IPS-20b (cell line): ENCODE data around the gene BICD2.

Experiments used
- H3K27ac ChIP-seq: one replicate; pipeline ENCODE4 v1.5.1; 2013; ENCODE audit warnings: low read length
- H3K27me3 ChIP-seq: 2 replicates; pipeline ENCODE4 v1.6.1; 2013; ENCODE audit warnings: mild to moderate bottlenecking, low read length, inconsistent platforms; ENCODE audit not compliant: insufficient read depth
- H3K36me3 ChIP-seq: 2 replicates; pipeline ENCODE4 v1.6.1; 2013; ENCODE audit warnings: low read depth, mild to moderate bottlenecking, inconsistent platforms, low read length, moderate library complexity; ENCODE audit not compliant: insufficient read depth
- H3K4me1 ChIP-seq: 2 replicates; pipeline ENCODE4 v1.6.1; 2013; ENCODE audit warnings: mild to moderate bottlenecking, control low read depth, inconsistent platforms, low read length, moderate library complexity; ENCODE audit not compliant: insufficient read depth
- H3K4me3 ChIP-seq: 2 replicates; pipeline ENCODE4 v1.5.1; 2013; ENCODE audit warnings: mild to moderate bottlenecking, low read length, inconsistent platforms
- H3K9ac ChIP-seq: 2 replicates; pipeline ENCODE4 v1.6.1; 2013; ENCODE audit warnings: low read depth, mild to moderate bottlenecking, inconsistent platforms, low read length, moderate library complexity
- H3K9me3 ChIP-seq: 2 replicates; pipeline ENCODE4 v1.6.1; 2013; ENCODE audit warnings: mild to moderate bottlenecking, low read depth, low read length, inconsistent platforms; ENCODE audit not compliant: insufficient read depth

BICD2 gene

DNA sequence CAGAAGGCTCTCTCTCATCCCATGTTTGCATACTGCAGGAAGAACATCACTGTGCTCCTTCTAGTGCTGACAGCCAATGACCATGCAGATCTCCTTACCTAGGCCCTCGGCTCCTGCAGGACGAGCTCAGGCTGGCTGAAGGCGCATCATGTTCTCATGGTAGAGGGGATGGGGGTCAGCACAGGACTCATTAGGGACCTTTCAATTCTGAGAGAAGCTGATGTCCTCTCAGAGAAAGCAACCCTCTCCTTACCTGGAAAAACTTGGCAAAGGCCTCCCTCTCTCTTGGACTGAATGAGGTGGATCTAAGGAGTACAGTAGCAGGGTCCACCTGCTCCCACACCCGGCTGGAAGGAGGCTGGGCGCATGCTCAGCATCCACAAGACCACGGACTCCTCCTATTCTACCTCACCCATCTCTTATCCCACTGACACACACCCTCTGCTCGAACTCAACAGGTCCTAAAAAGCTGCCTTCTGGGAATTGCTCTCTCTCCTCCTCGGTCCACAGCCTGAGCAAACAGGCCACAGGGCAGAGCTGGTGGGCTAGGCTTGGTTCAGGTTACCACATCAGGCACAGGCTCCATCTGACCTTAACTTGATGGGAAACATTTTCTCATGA, 97.6 kb downstream of the BICD2 start:
- H3K4me3 ChIP-seq, result no peak overlapping the region
- no peaks in the 10 kb centered on the region for H3K27me3 ChIP-seq
- no peak overlapping the region for H3K9ac ChIP-seq
- H3K36me3 ChIP-seq, result peaks cover 13% of the 10 kb centered on the region; the same call in 1 of the 2 replicates
- no peaks in the 10 kb centered on the region for H3K9me3 ChIP-seq
- no peak overlapping the region for H3K27ac ChIP-seq
- peaks cover 9% of the 10 kb centered on the region; the same call in 1 of the 2 replicates for H3K4me1 ChIP-seq

DNA sequence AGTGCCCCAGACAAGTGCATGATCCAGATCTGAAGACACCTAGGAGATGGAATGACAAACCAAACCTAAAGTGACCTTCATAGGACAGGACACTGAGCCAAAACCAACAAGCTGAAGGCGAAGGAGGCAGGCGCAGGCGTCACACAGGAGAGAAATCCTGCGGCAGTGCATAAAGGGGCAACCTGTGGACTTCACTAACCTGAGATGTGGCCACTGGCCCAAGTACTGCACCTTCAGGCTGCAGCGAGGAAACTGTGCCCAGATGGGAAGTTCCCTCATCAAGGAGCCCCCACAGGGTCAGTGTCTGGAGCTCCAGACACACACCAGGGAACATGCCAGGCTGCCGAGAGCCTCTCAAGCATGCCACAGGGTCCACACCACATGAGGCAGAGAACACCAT, 98.4 kb downstream of the BICD2 start:
- Histone ChIP-seq H3K4me3 (no peak overlapping the region), H3K27me3 (no peaks in the 10 kb centered on the region), H3K4me1 (peaks cover 9% of the 10 kb centered on the region; the same call in 1 of the 2 replicates), H3K9ac (no peak overlapping the region), H3K9me3 (no peaks in the 10 kb centered on the region), H3K27ac (no peak overlapping the region), H3K36me3 (peaks cover 13% of the 10 kb centered on the region; the same call in 1 of the 2 replicates)

DNA sequence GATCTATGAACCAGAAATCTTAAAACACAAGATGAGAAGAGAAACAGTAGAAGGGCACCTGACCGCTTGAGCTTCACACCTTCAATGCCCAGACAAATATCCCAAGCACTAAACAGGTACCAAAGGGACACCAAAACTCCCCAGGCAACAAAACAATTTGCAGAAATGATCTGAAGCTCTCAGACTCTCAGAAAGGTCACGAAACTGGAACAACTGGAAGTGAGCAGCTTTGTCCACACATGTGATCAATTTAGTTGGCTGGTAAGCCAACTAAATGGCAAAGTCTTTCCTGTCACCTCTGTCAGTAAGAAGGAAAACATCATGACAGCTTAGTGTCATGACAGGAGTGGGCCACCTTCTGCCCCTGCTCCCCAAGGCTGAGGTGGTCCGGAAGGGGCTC, 98.8 kb downstream of the BICD2 start:
- Histone ChIP-seq H3K4me3 (no peak overlapping the region), H3K4me1 (peaks cover 9% of the 10 kb centered on the region; the same call in 1 of the 2 replicates), H3K9ac (no peak overlapping the region), H3K27ac (no peak overlapping the region), H3K36me3 (peaks cover 13% of the 10 kb centered on the region; the same call in 1 of the 2 replicates), H3K27me3 (no peaks in the 10 kb centered on the region), H3K9me3 (no peaks in the 10 kb centered on the region)

DNA sequence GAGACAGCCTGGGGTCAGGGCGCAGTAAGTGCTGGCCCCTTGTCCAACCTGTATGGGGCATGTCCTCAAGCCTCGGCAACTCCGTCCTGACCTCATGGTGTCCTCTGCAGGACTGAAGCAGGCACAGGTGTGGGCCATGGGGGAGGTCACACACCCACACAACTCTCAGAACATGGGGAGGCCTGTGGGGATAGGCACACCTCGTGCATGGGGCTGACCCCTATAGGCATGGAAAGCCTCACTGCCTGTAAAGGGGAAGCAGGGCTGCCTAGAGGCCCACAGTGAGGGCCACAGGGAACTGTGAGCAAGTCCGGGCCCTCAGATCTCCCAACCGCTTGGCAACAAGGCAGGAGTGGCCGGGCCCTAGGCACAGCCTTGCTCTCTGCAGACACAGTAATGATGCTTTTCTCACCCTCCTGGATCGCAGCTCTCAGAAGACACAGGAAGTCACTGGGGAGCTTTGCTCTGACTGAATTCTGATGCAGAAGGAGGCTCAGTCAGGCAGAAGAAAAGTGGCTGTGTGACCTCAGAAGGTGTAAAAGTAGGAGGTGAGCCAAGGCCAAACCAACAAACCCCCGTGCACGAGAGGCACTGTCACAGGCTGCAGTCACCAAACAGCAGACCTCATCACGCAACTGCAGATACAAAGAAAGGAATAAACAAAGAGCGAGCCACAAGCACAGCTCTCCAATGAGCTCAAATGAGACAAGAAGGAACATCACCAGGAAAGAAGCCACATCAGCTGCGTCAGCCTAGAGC, 100.1 kb downstream of the BICD2 start:
- Histone ChIP-seq H3K27me3 (no peaks in the 10 kb centered on the region), H3K27ac (no peak overlapping the region), H3K4me3 (no peak overlapping the region), H3K4me1 (peaks cover 9% of the 10 kb centered on the region; the same call in 1 of the 2 replicates), H3K9me3 (no peaks in the 10 kb centered on the region), H3K9ac (no peak overlapping the region), H3K36me3 (peaks cover 13% of the 10 kb centered on the region; the same call in 1 of the 2 replicates)

DNA sequence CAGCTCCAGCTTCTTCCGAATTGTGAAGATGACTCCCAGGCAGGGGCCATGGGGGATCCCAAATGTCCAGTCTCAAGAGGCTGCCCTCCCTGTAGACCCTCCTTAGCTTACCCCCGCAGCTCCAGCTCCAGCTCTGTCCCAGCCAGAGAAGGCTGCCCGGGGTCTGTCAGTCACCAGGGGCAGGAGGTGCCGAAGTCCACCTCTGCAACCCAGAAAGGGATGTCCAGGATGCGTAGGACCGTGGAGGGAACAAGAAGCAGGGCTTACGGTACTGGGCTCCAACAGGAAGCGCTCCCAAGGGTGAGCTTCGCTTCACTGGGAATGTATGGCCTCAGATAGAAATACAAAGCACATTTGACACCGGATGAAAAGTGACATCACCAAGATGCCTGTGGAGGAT, 100.7 kb downstream of the BICD2 start:
- H3K36me3 ChIP-seq, result peaks cover 13% of the 10 kb centered on the region; the same call in 1 of the 2 replicates

DNA sequence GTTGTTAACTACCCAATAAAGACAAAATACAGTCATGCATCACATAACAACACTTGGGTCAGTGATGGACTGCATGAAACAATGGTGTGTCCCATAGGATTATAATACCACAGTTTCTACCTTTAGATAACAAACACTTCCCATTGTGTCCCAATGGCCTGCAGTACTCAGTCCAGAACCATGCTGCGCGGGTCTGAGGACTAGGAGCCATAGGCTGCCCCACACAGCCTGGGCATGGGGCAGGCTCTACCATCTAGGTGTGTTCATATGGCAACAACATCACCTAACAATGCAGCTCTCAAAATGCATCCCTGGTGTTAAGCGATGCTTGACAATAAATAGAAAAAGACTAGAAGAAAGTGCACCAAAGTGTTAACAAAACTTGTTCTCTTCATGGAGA, 101.5 kb downstream of the BICD2 start:
- no peak overlapping the region for H3K27ac ChIP-seq
- H3K36me3 ChIP-seq, result peaks cover 18% of the 10 kb centered on the region; the same call in 1 of the 2 replicates
- H3K4me3 ChIP-seq, result no peak overlapping the region
- H3K9me3 ChIP-seq, result no peaks in the 10 kb centered on the region
- H3K27me3 ChIP-seq, result no peaks in the 10 kb centered on the region
- H3K4me1 ChIP-seq, result peaks cover 4% of the 10 kb centered on the region; the same call in 1 of the 2 replicates
- H3K9ac ChIP-seq, result no peak overlapping the region

More for the DNA sequence above, 100.7 kb downstream of the BICD2 start:
- H3K27me3 ChIP-seq, result no peaks in the 10 kb centered on the region
- H3K4me3 ChIP-seq, result no peak overlapping the region
- no peaks in the 10 kb centered on the region for H3K9me3 ChIP-seq
- H3K4me1 ChIP-seq, result peaks cover 8% of the 10 kb centered on the region; the same call in 1 of the 2 replicates
- no peak overlapping the region for H3K9ac ChIP-seq
- H3K27ac ChIP-seq, result no peak overlapping the region

DNA sequence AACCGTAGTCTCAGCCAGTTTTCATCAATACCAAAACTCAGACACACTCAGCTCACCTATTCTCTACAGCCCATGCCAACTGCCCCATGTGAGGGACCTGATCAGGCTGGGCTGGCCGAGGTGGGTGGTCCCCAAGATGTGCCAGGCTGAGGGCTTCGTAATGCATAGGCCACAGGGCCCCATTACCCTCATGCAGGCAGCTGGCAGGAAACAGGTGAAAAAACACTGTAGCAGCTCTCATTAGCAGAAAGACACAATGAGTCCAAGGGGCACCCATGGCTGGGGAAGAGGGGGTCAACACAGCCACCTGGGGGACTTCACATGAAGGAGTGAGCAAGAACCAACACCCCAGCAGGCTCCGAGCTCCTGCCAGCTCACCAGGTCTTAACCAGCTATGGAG, 102.9 kb downstream of the BICD2 start:
- Histone ChIP-seq H3K9ac (no peak overlapping the region), H3K4me1 (peaks cover 4% of the 10 kb centered on the region; the same call in 1 of the 2 replicates), H3K27me3 (no peaks in the 10 kb centered on the region), H3K27ac (no peak overlapping the region), H3K4me3 (no peak overlapping the region), H3K36me3 (peaks cover 15% of the 10 kb centered on the region; the same call in 1 of the 2 replicates), H3K9me3 (no peaks in the 10 kb centered on the region)
